OCI-LY7 (cell line): ENCODE data around the gene SCNN1B. TPM values are rescaled to one million over a fixed set of nuclear protein-coding genes. Genes with fewer than 3 reads are reported as not detected.

Source experiments
- BruUV-seq: library from RNA; stranded (reverse); fragments of 400-500 nt; replicated peaks from 2 replicates; lab custom pipeline; 2021; lab: Mats Ljungman, UMichigan
- CTCF ChIA-PET: fragments of 300-600 bp; sonication (Branson Sonifier 250); formaldehyde crosslinking; loops from one replicate; lab custom pipeline; 2022; ENCODE audit warnings: antibody characterized with exemption; ENCODE audit not compliant: unreplicated experiment; lab: Charles Lee
- POLR2A ChIA-PET: fragments of 300-600 bp; sonication (Branson Sonifier 250); formaldehyde crosslinking; loops from one replicate; lab custom pipeline; 2022; ENCODE audit warnings: antibody characterized with exemption; lab: Charles Lee
- DNase-seq: peaks from one replicate; pipeline ENCODE4 v3.0.0-alpha.2; 2015; ENCODE audit warnings: low spot score
- H2AFZ ChIP-seq: fragments of 200-600 bp; sonication (generic), shearing (Covaris generic); 2 replicates; pipeline ENCODE4 v1.6.1; 2014; ENCODE audit warnings: mild to moderate bottlenecking, antibody characterized with exemption, low read length, moderate library complexity
- H3K27ac ChIP-seq: fragments of 200-600 bp; sonication (generic); 2 replicates; pipeline ENCODE4 v1.5.1; 2014; ENCODE audit warnings: mixed run types, low read depth, mild to moderate bottlenecking, moderate library complexity, low read length, inconsistent platforms; ENCODE audit not compliant: poor library complexity, severe bottlenecking
- H3K36me3 ChIP-seq: fragments of 200-600 bp; sonication (generic); 2 replicates; pipeline ENCODE4 v1.6.1; 2014; ENCODE audit warnings: mild to moderate bottlenecking, antibody characterized with exemption, low read length, moderate library complexity, mixed read lengths; ENCODE audit not compliant: insufficient read depth
- H3K4me1 ChIP-seq: fragments of 200-600 bp; sonication (generic); 2 replicates; pipeline ENCODE4 v1.5.1; 2014; ENCODE audit warnings: mild to moderate bottlenecking, low read length; ENCODE audit not compliant: insufficient read depth, poor library complexity, severe bottlenecking
- H3K4me2 ChIP-seq: fragments of 200-600 bp; sonication (generic); 2 replicates; pipeline ENCODE4 v1.6.1; 2014; ENCODE audit warnings: mild to moderate bottlenecking, low read length
- H3K4me3 ChIP-seq: fragments of 200-600 bp; sonication (generic); 2 replicates; pipeline ENCODE4 v1.5.1; 2014; ENCODE audit warnings: mild to moderate bottlenecking, low read depth, low read length; ENCODE audit not compliant: poor library complexity, severe bottlenecking
- H3K79me2 ChIP-seq: fragments of 200-600 bp; sonication (generic); 2 replicates; pipeline ENCODE4 v1.6.1; 2016; ENCODE audit warnings: low read depth, mild to moderate bottlenecking, low read length, moderate library complexity, mixed read lengths; ENCODE audit not compliant: insufficient read depth
- H3K9me2 ChIP-seq: fragments of 200-600 bp; sonication (generic); 2 replicates; pipeline ENCODE4 v1.6.1; 2016; ENCODE audit warnings: mild to moderate bottlenecking, low read length, mixed read lengths; ENCODE audit not compliant: insufficient read depth
- H3K9me3 ChIP-seq: fragments of 200-600 bp; sonication (generic); 2 replicates; pipeline ENCODE4 v1.6.1; 2014; ENCODE audit warnings: mild to moderate bottlenecking, mixed run types, low read length, mixed read lengths
- H4K20me1 ChIP-seq: fragments of 200-600 bp; sonication (generic); 2 replicates; pipeline ENCODE4 v1.6.1; 2014; ENCODE audit warnings: mild to moderate bottlenecking, antibody characterized with exemption, low read length, moderate library complexity, mixed read lengths; ENCODE audit not compliant: insufficient read depth
- EZH2phosphoT487 ChIP-seq: fragments of 200-600 bp; sonication (generic); IDR thresholded peaks from 2 replicates; pipeline ENCODE4 v1.6.1; 2018; ENCODE audit warnings: low read depth, borderline replicate concordance, mild to moderate bottlenecking, mixed run types, antibody characterized with exemption, low read length, moderate library complexity, mixed read lengths
- intact Hi-C: fragments of 100-400 bp; cut with micrococcal nuclease; formaldehyde crosslinking; loops from one replicate; pipeline ENCODE4 v1.10.0; 2022; ENCODE audit not compliant: unreplicated experiment
- total RNA-seq, 2 experiments: library from RNA; depleted of rRNA in 1 of 2; stranded (reverse); fragments of >200 nt in 1 of 2; shearing (Covaris generic) in 1 of 2; gene quantifications; 2 replicates each; pipeline ENCODE4 v1.2.3, GENCODE V29; 2014 to 2022
- TF ChIP-seq, protein P1 (sequence below): fragments of 200-600 bp; sonication (generic); conservative IDR thresholded peaks from 2 replicates; pipeline ENCODE4 v1.5.1; 2014; ENCODE audit warnings: mild to moderate bottlenecking, antibody characterized with exemption, low read length, moderate library complexity, mixed read lengths

SCNN1B gene
- total RNA-seq, 2 experiments from 2014 or later: 0.23 TPM; not detected in 1

GRCh38 chr16:23348579-23349469 lies 46.7 kb downstream of the SCNN1B start:
- no peaks in the 10 kb centered on the region for H3K9me2 ChIP-seq
- TF ChIP-seq, protein P1, sequence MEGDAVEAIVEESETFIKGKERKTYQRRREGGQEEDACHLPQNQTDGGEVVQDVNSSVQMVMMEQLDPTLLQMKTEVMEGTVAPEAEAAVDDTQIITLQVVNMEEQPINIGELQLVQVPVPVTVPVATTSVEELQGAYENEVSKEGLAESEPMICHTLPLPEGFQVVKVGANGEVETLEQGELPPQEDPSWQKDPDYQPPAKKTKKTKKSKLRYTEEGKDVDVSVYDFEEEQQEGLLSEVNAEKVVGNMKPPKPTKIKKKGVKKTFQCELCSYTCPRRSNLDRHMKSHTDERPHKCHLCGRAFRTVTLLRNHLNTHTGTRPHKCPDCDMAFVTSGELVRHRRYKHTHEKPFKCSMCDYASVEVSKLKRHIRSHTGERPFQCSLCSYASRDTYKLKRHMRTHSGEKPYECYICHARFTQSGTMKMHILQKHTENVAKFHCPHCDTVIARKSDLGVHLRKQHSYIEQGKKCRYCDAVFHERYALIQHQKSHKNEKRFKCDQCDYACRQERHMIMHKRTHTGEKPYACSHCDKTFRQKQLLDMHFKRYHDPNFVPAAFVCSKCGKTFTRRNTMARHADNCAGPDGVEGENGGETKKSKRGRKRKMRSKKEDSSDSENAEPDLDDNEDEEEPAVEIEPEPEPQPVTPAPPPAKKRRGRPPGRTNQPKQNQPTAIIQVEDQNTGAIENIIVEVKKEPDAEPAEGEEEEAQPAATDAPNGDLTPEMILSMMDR: peak; percentile 32; the same call in 1 of the 2 replicates
- TF ChIP-seq EZH2phosphoT487: no peak
- no peaks in the 10 kb centered on the region for H3K9me3 ChIP-seq
- H2AFZ ChIP-seq: no peak overlapping the region
- no TSS peak for BruUV-seq
- H4K20me1 ChIP-seq: no peaks in the 10 kb centered on the region
- DNase-seq: no peak
- POLR2A ChIA-PET: no interaction called here
- no peaks in the 10 kb centered on the region for H3K79me2 ChIP-seq
- no peaks in the 10 kb centered on the region for H3K4me1 ChIP-seq
- no peak overlapping the region for H3K4me2 ChIP-seq
- H3K27ac ChIP-seq: no peak overlapping the region
- CTCF ChIA-PET: no interaction called here
- intact Hi-C loops: no loop called here
- H3K36me3 ChIP-seq: no peaks in the 10 kb centered on the region
- H3K4me3 ChIP-seq: no peak overlapping the region

- Histone ChIP-seq H3K4me2 (no peak overlapping the region), H3K9me2 (no peaks in the 10 kb centered on the region), H4K20me1 (no peaks in the 10 kb centered on the region), H3K79me2 (no peaks in the 10 kb centered on the region), H3K4me3 (no peak overlapping the region), H3K27ac (no peak overlapping the region), H3K9me3 (no peaks in the 10 kb centered on the region), H2AFZ (no peak overlapping the region), H3K36me3 (no peaks in the 10 kb centered on the region), H3K4me1 (no peaks in the 10 kb centered on the region)
- DNase-seq: no peak
- intact Hi-C loops: no loop called here
- TF ChIP-seq, protein P1: no peak
- no peak for TF ChIP-seq EZH2phosphoT487
- POLR2A ChIA-PET: interaction anchor here (1.9 kb wide), 1 partner anchor 14 kb away, joined by 8 read pairs; no protein-coding TSS in a partner anchor
- CTCF ChIA-PET: no interaction called here
- BruUV-seq: no TSS peak
Measured at GRCh38 chr16:23351360-23351759, 49.3 kb downstream of the SCNN1B start.

DNA sequence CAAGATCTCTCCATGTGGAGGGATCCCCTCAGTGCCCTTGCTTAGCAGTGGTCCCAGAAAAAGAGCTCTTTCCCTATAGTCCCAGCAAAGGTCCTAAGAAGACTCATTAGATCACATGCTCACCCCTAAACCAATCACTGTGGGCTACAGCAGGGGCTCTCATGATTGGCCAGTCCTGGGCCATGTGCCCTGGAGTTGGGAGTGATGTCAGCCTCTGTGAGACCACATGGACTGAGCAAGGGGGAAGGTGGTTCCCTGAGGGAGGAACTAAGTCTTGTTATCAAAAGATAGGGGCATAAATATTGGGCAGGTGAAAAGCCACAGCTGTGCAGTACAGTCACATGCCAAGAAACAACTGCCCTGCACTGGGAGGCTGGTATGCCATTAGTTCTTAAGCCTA lies 51.3 kb downstream of the SCNN1B start:
- H3K4me3 ChIP-seq: no peak overlapping the region
- BruUV-seq: no TSS peak
- H3K4me2 ChIP-seq: no peak overlapping the region
- H4K20me1 ChIP-seq: no peaks in the 10 kb centered on the region
- H3K79me2 ChIP-seq: no peaks in the 10 kb centered on the region
- H3K27ac ChIP-seq: no peak overlapping the region
- H3K9me3 ChIP-seq: no peaks in the 10 kb centered on the region
- no peaks in the 10 kb centered on the region for H3K9me2 ChIP-seq
- H3K4me1 ChIP-seq: no peaks in the 10 kb centered on the region
- no peak for TF ChIP-seq EZH2phosphoT487
- TF ChIP-seq, protein P1: no peak
- no peak for DNase-seq
- intact Hi-C loops: no loop called here
- ChIA-PET POLR2A (interaction anchor here (1.4 kb wide), 1 partner anchor 12 kb away, joined by 3 read pairs; no protein-coding TSS in a partner anchor), CTCF (no interaction called here)
- H3K36me3 ChIP-seq: no peaks in the 10 kb centered on the region
- peak overlapping the region; percentile 28 for H2AFZ ChIP-seq
